Transverse colon (tissue), 4 donors: ENCODE measurements around the gene C2. TPM values are rescaled to one million over a fixed set of nuclear protein-coding genes. Genes with fewer than 3 reads are reported as not detected.

Experiments
- DNase-seq: peaks from one replicate; pipeline ENCODE4 v3.0.0-alpha.2; 2019
- H3K27ac ChIP-seq, 4 donors: fragments of 200-600 bp; sonication (generic); 2 replicates each; pipeline ENCODE4 v1.5.1; 2016 to 2018; ENCODE audit warnings: inconsistent platforms in 4 of 4
- H3K27me3 ChIP-seq: fragments of 200-600 bp; sonication (generic); 2 replicates; pipeline ENCODE4 v1.5.1; 2017; ENCODE audit warnings: inconsistent platforms
- H3K36me3 ChIP-seq, 4 donors: fragments of 200-600 bp; sonication (generic); 2 replicates each; pipeline ENCODE4 v1.5.1; 2017 to 2019; ENCODE audit warnings: inconsistent platforms in 4 of 4
- H3K4me1 ChIP-seq, 4 donors: fragments of 200-600 bp; sonication (generic); 2 replicates each; pipeline ENCODE4 v1.5.1; 2017 to 2020; ENCODE audit warnings: inconsistent platforms in 4 of 4
- H3K4me3 ChIP-seq, 4 donors: fragments of 200-600 bp; sonication (generic); 1 replicate in 1 of 4; 2 replicates in 3 of 4; pipeline versions ENCODE4 v1.5.1 to v1.6.1; 2017 to 2019; ENCODE audit warnings: inconsistent platforms in 4 of 4
- H3K9me3 ChIP-seq, 2 donors: fragments of 200-600 bp; sonication (generic); 2 replicates each; pipeline ENCODE4 v1.5.1; 2017 to 2019; ENCODE audit warnings: inconsistent platforms in 2 of 2
- EP300 ChIP-seq: sonication (generic); formaldehyde crosslinking; IDR thresholded peaks from one replicate; pipeline ENCODE4 v1.6.1; 2017; ENCODE audit warnings: antibody characterized with exemption, low read depth
- POLR2A ChIP-seq: fragments of 450-650 bp; IDR thresholded peaks from one replicate; pipeline ENCODE4 v1.6.1; 2016; ENCODE audit warnings: antibody characterized with exemption, mild to moderate bottlenecking, moderate library complexity
- POLR2AphosphoS5 ChIP-seq, 3 donors: sonication (generic); formaldehyde crosslinking; IDR thresholded peaks; one replicate each; pipeline ENCODE4 v1.6.1; 2016; ENCODE audit warnings: antibody characterized with exemption in 3 of 3
- WGBS, 2 donors: methylation state at CpG; one replicate each; pipeline ENCODE4 v1.1.5; 2018; ENCODE audit warnings: low coverage in 1 of 2; 5-methylcytosine and 5-hydroxymethylcytosine counted together
- in situ Hi-C, 4 donors: fragments of 200-750 bp; cut with MboI; loops; one replicate each; pipeline versions ENCODE4 v1.15.0 to v1.15.1; 2017; ENCODE audit warnings: low sequenced_read_pairs in 3 of 4, low pct_ligation_motif_present in 1 of 4, low pct_unique_long_range_greater_than_20kb in 1 of 4
- intact Hi-C: fragments of 100-400 bp; cut with DNase I; formaldehyde crosslinking; loops from one replicate; pipeline ENCODE4 v1.15.1; 2023; ENCODE audit warnings: low total_unique reads
- total RNA-seq, 4 donors: library from RNA; depleted of rRNA; stranded (reverse); fragments of >200 nt; gene quantifications; one replicate each; pipeline ENCODE4 v1.1.0, GENCODE V29; 2016
- TF ChIP-seq, protein P1 (sequence below), 5 experiments: fragments of 200-600 bp in 3 of 5; fragments of 450-650 bp in 2 of 5; sonication (generic) in 3 of 5; IDR thresholded peaks; 1 replicate in 2 of 5; 2 replicates in 3 of 5; pipeline ENCODE4 v1.5.1; 2016 to 2017; ENCODE audit warnings: antibody characterized with exemption in 5 of 5, inconsistent platforms in 3 of 5, mild to moderate bottlenecking in 2 of 5, moderate library complexity in 1 of 5

The C2 gene
- total RNA-seq, 4 donors from 2014 or later = 4.6 to 9.4 (median 7.5) TPM

DNA sequence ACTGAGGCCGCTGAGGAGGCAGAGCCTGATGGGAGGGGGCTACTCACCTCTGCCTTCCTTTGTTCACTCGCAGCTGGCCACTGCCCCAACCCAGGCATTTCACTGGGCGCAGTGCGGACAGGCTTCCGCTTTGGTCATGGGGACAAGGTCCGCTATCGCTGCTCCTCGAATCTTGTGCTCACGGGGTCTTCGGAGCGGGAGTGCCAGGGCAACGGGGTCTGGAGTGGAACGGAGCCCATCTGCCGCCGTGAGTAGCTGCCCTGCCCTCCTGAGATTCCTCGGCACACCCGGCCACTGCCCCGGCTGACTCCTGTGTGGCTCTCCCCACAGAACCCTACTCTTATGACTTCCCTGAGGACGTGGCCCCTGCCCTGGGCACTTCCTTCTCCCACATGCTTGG is 6.0 kb downstream of the C2 start:
- intact Hi-C loops = no loop called here
- no peak for DNase-seq
- TF ChIP-seq, protein P1, sequence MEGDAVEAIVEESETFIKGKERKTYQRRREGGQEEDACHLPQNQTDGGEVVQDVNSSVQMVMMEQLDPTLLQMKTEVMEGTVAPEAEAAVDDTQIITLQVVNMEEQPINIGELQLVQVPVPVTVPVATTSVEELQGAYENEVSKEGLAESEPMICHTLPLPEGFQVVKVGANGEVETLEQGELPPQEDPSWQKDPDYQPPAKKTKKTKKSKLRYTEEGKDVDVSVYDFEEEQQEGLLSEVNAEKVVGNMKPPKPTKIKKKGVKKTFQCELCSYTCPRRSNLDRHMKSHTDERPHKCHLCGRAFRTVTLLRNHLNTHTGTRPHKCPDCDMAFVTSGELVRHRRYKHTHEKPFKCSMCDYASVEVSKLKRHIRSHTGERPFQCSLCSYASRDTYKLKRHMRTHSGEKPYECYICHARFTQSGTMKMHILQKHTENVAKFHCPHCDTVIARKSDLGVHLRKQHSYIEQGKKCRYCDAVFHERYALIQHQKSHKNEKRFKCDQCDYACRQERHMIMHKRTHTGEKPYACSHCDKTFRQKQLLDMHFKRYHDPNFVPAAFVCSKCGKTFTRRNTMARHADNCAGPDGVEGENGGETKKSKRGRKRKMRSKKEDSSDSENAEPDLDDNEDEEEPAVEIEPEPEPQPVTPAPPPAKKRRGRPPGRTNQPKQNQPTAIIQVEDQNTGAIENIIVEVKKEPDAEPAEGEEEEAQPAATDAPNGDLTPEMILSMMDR (IDR thresholded peaks at IDR 0.05) = no peak
- TF ChIP-seq POLR2AphosphoS5 (IDR thresholded peaks at IDR 0.05) = no peak
- no peak for TF ChIP-seq POLR2A
- TF ChIP-seq EP300 = no peak
- WGBS, 2 donors = 88% methylated on average over 19 of the region's 19 CpGs; no CpG with 5 or more reads in 1 of the 2 donors
- no peak overlapping the region for H3K27ac ChIP-seq
- no peaks in the 10 kb centered on the region for H3K27me3 ChIP-seq
- H3K36me3 ChIP-seq = no peaks in the 10 kb centered on the region
- no peak overlapping the region for H3K4me3 ChIP-seq
- in situ Hi-C loops = no loop called here
- no peaks in the 10 kb centered on the region for H3K9me3 ChIP-seq
- no peaks in the 10 kb centered on the region for H3K4me1 ChIP-seq

DNA sequence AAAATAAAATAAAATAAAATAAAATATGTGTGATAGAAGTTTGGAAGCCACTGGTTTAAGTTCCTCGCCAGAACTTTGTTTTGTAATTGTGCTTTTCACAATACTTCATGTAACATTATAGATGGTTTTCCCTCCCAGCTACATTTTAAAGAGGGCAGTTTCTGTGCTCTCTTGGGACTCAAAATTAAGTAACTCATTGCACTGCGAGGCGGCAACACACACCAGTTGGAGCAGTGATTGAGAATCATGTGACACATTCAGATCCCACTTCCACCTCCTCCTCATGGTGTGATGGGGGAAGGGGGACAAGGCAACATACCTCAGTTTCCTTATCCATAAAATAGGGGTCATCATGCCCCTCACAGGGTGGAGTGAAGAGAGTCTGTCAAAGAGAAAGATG is 7.5 kb downstream of the C2 start:
- in situ Hi-C loops (no loop called here), intact Hi-C loops (no loop called here)
- H3K27ac ChIP-seq = no peak overlapping the region
- no peaks in the 10 kb centered on the region for H3K36me3 ChIP-seq
- WGBS, 2 donors = 73 to 81% methylated on average over 3 of the region's 3 CpGs
- TF ChIP-seq, protein P1 (IDR thresholded peaks at IDR 0.05) = no peak
- TF ChIP-seq POLR2A = no peak
- TF ChIP-seq EP300 = no peak
- TF ChIP-seq POLR2AphosphoS5 (IDR thresholded peaks at IDR 0.05) = no peak
- no peak overlapping the region for H3K4me3 ChIP-seq
- no peak for DNase-seq
- no peaks in the 10 kb centered on the region for H3K4me1 ChIP-seq
- no peaks in the 10 kb centered on the region for H3K27me3 ChIP-seq
- H3K9me3 ChIP-seq = no peaks in the 10 kb centered on the region

DNA sequence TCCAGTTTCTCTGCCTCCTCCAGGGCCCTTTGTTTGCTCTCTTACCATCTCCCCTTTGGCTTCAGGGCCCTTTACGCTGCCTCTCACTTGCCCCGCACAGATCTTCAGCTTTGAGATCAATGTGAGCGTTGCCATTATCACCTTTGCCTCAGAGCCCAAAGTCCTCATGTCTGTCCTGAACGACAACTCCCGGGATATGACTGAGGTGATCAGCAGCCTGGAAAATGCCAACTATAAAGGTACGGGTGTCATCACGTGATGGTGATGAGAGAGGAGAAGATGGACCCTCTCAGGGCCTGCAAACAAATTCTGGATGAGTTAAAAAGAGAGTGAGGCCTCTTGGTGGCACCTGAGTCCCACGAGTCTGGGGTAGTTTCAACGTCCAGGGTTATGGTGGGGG is 8.3 kb downstream of the C2 start:
- DNase-seq = no peak
- intact Hi-C loops = no loop called here
- Histone ChIP-seq H3K9me3 (no peaks in the 10 kb centered on the region), H3K4me3 (no peak overlapping the region), H3K27me3 (no peaks in the 10 kb centered on the region), H3K27ac (no peak overlapping the region), H3K4me1 (no peaks in the 10 kb centered on the region), H3K36me3 (no peaks in the 10 kb centered on the region)
- in situ Hi-C loops = no loop called here
- TF ChIP-seq EP300 (no peak), POLR2A (no peak), POLR2AphosphoS5 (IDR thresholded peaks at IDR 0.05) (no peak)
- TF ChIP-seq, protein P1 (IDR thresholded peaks at IDR 0.05) = no peak
- WGBS, 2 donors = 79 to 83% methylated on average over 2 to 9 of the region's 9 CpGs

DNA sequence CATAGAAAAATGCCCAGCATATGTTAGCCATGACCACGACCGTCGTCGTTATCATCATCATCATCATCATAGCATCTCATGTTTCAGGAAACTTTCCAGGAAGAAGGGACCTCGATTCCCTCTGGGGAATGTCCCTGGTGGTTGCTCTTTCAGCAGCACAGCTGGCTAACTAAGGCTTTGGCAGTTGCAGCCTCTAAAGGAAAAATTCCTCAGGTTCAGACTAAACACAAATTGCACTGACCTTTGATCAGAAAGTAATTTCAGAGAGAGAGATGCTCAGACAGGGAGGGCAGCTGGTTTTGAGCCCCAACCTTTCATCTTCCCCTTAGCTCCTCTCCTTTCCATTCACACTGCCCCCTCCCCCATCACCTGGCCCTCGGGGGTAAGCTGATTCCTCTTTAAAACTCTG is 12.7 kb downstream of the C2 start:
- in situ Hi-C loops = no loop called here
- no peaks in the 10 kb centered on the region for H3K9me3 ChIP-seq
- DNase-seq = no peak

More for the DNA sequence above, 12.7 kb downstream of the C2 start:
- Histone ChIP-seq H3K4me1 (peaks cover 4 to 7% (median 5%) of the 10 kb centered on the region in 4 donors), H3K4me3 (no peak overlapping the region), H3K36me3 (no peaks in the 10 kb centered on the region), H3K27me3 (no peaks in the 10 kb centered on the region), H3K27ac (no peak overlapping the region)
- intact Hi-C loops = no loop called here
- WGBS, 2 donors = 0 to 18% methylated on average over 1 to 6 of the region's 6 CpGs
- no peak for TF ChIP-seq POLR2A
- no peak for TF ChIP-seq EP300
- TF ChIP-seq, protein P1 (IDR thresholded peaks at IDR 0.05) = no peak
- no peak for TF ChIP-seq POLR2AphosphoS5 (IDR thresholded peaks at IDR 0.05)
